HG03378 (cell line): ENCODE data around the gene PDILT.
"Not testable (repeated sequence)": the region's sequence is repeated elsewhere in the genome, so short reads cannot be mapped to it uniquely, and the experiment has no call there.

Experiments used
- ATAC-seq: cut with Tn5 transposase; IDR thresholded peaks from one replicate; pipeline ENCODE4 v1.9.1; 2021; ENCODE audit warnings: mild to moderate bottlenecking, moderate library complexity; ENCODE audit not compliant: unreplicated experiment

PDILT gene

GRCh38 chr16:20404637-20405036 lies at the start of gene PDILT:
Gene PDILT (minus strand): TSS chr16:20404737. CDS start chr16:20399300, 5,437 bp downstream.
- ATAC-seq, result no peak

GRCh38 chr16:20453633-20454032 lies 49.1 kb upstream of the PDILT start:
- not testable (repeated sequence) for ATAC-seq

- ATAC-seq, result not testable (repeated sequence)
Observed at GRCh38 chr16:20451364-20451763, 46.8 kb upstream of the PDILT start, which contains the start of gene ACSM2A. Gene ACSM2A (plus strand): TSS chr16:20451521. CDS start chr16:20460115, 8,594 bp downstream.

GRCh38 chr16:20446652-20447393 lies 42.3 kb upstream of the PDILT start:
- ATAC-seq, result not testable (repeated sequence)

- not testable (repeated sequence) for ATAC-seq
Observed at GRCh38 chr16:20441859-20442258, 37.3 kb upstream of the PDILT start.

- ATAC-seq, result no peak
Observed at GRCh38 chr16:20441191-20441590, 36.7 kb upstream of the PDILT start.

GRCh38 chr16:20440731-20441130 lies 36.2 kb upstream of the PDILT start:
- ATAC-seq, result not testable (repeated sequence)

GRCh38 chr16:20439820-20440231 lies 35.3 kb upstream of the PDILT start:
- not testable (repeated sequence) for ATAC-seq

GRCh38 chr16:20438950-20439349 lies 34.4 kb upstream of the PDILT start:
- ATAC-seq, result not testable (repeated sequence)

GRCh38 chr16:20430948-20431347 lies 26.4 kb upstream of the PDILT start:
- no peak for ATAC-seq

- not testable (repeated sequence) for ATAC-seq
Observed at GRCh38 chr16:20430480-20430879, 25.9 kb upstream of the PDILT start.

GRCh38 chr16:20429499-20429898 lies 25.0 kb upstream of the PDILT start:
- ATAC-seq, result not testable (repeated sequence)

GRCh38 chr16:20427401-20427797 lies 22.9 kb upstream of the PDILT start:
- not testable (repeated sequence) for ATAC-seq

- ATAC-seq, result no peak
Observed at GRCh38 chr16:20424129-20424866, 19.8 kb upstream of the PDILT start.

GRCh38 chr16:20423772-20424128 lies 19.2 kb upstream of the PDILT start:
- not testable (repeated sequence) for ATAC-seq

GRCh38 chr16:20421748-20422147 lies 17.2 kb upstream of the PDILT start:
- ATAC-seq, result not testable (repeated sequence)

- ATAC-seq, result not testable (repeated sequence)
Observed at GRCh38 chr16:20419093-20419492, 14.6 kb upstream of the PDILT start.

- no peak for ATAC-seq
Observed at GRCh38 chr16:20415541-20415940, 11.0 kb upstream of the PDILT start.

- ATAC-seq, result no peak
Observed at GRCh38 chr16:20411055-20411454, 6.5 kb upstream of the PDILT start.

- ATAC-seq, result no peak
Observed at GRCh38 chr16:20410121-20410723, 5.7 kb upstream of the PDILT start.

GRCh38 chr16:20409398-20410120 lies 5.0 kb upstream of the PDILT start, which contains the start of gene ACSM5:
Gene ACSM5 (plus strand): TSS chr16:20409534. CDS start chr16:20411485, 1,951 bp downstream.
- no peak for ATAC-seq
